ENCODE data around the gene C9. TPM values are rescaled to one million over a fixed set of nuclear protein-coding genes. Genes with fewer than 3 reads are reported as not detected.

Gene C9
- total RNA-seq, 1 donor from 2014 or later, result not detected

DNA sequence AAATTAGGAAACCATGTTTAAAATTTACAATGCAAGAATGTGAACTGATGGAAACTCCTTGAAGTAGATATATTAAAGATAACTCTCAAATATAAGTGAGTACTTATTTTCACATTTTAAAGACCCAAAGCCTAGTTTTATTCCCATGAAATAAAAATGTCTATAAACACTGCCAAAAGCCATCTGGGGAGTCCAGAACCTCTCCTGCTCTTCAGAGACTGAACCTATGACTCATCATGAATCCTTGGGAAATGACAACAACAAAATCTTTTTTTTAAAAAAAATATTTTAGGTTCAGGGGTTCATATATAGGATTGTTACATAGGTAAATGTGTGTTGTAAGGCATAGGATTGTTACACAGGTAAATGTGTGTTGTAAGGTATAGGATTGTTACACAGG, 111.1 kb downstream of the C9 start:
- no peak overlapping the region for H3K4me3 ChIP-seq
- no peak for DNase-seq
- H3K27me3 ChIP-seq (ENCODE audit: low read depth), result peaks cover 5% of the 10 kb centered on the region
- H3K9me3 ChIP-seq (replicated peaks), result no peaks in the 10 kb centered on the region
- TF ChIP-seq, protein P1, sequence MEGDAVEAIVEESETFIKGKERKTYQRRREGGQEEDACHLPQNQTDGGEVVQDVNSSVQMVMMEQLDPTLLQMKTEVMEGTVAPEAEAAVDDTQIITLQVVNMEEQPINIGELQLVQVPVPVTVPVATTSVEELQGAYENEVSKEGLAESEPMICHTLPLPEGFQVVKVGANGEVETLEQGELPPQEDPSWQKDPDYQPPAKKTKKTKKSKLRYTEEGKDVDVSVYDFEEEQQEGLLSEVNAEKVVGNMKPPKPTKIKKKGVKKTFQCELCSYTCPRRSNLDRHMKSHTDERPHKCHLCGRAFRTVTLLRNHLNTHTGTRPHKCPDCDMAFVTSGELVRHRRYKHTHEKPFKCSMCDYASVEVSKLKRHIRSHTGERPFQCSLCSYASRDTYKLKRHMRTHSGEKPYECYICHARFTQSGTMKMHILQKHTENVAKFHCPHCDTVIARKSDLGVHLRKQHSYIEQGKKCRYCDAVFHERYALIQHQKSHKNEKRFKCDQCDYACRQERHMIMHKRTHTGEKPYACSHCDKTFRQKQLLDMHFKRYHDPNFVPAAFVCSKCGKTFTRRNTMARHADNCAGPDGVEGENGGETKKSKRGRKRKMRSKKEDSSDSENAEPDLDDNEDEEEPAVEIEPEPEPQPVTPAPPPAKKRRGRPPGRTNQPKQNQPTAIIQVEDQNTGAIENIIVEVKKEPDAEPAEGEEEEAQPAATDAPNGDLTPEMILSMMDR (IDR thresholded peaks at IDR 0.05; ENCODE audit: borderline replicate concordance), result no peak
- no peak overlapping the region for H3K27ac ChIP-seq (replicated peaks)
- no peaks in the 10 kb centered on the region for H3K4me1 ChIP-seq
- intact Hi-C loops (cut with micrococcal nuclease), result no loop called here
- no peaks in the 10 kb centered on the region for H3K36me3 ChIP-seq

DNA sequence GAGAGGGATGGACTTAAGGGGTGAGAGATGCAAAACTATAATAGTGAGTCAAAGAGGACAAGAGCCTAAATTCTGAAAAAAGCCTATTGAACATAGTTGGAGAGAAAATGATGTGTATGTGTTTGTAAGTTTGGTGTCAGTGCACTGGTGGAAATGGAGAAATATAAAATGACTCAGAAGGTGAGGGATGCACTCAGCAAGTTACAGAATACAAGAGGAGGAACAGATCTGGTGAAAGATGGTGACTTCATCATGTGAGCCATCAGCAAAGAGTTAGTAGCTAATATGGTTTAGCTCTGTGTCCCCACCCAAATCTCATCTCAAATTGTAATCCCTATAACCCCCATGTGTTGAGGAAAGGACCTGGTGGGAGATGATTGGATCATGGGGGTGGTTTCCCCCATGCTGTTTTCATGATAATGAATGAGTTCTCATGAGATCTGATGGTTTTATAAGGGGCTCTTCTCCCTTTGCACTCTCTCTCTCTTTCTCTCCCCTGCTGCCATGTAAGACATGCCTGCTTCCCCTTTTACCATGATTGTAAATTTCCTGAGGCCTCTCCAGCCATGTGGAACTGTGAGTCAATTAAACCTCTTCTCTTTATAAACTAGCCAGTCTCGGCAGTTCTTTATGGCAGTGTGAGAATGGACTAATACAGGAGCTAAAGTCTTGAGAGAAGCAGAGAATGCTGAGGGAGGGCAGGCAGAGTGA, 114.6 kb downstream of the C9 start:
- Histone ChIP-seq H3K27me3 (ENCODE audit: low read depth) (no peaks in the 10 kb centered on the region), H3K4me3 (no peak overlapping the region), H3K27ac (replicated peaks) (no peak overlapping the region), H3K36me3 (no peaks in the 10 kb centered on the region), H3K9me3 (replicated peaks) (no peaks in the 10 kb centered on the region), H3K4me1 (no peaks in the 10 kb centered on the region)
- intact Hi-C loops (cut with micrococcal nuclease), result no loop called here
- TF ChIP-seq, protein P1 (IDR thresholded peaks at IDR 0.05; ENCODE audit: borderline replicate concordance), result no peak
- no peak for DNase-seq

DNA sequence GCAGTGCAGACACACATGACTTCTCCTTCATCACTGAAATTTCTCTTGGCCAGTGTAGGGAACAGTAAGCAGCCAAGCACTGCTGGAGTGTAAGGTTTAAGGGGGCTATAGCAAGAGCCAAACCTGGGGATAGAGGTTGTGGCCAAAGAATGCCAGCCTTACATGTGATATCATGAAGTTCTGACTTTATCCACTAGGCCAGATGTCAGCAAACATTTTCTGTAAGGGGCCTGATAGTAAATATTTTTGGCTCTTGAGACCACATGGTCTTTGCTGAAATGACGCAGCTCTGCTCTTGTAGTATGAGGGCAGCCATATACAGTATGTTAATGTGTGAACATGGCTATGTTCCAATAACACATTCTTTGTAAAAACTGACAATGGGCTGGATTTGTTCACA, 115.2 kb downstream of the C9 start:
- Histone ChIP-seq H3K4me1 (no peaks in the 10 kb centered on the region), H3K27ac (replicated peaks) (no peak overlapping the region), H3K4me3 (no peak overlapping the region), H3K36me3 (no peaks in the 10 kb centered on the region), H3K27me3 (ENCODE audit: low read depth) (no peaks in the 10 kb centered on the region), H3K9me3 (replicated peaks) (no peaks in the 10 kb centered on the region)
- intact Hi-C loops (cut with micrococcal nuclease), result no loop called here
- DNase-seq, result no peak
- TF ChIP-seq, protein P1 (IDR thresholded peaks at IDR 0.05; ENCODE audit: borderline replicate concordance), result no peak

DNA sequence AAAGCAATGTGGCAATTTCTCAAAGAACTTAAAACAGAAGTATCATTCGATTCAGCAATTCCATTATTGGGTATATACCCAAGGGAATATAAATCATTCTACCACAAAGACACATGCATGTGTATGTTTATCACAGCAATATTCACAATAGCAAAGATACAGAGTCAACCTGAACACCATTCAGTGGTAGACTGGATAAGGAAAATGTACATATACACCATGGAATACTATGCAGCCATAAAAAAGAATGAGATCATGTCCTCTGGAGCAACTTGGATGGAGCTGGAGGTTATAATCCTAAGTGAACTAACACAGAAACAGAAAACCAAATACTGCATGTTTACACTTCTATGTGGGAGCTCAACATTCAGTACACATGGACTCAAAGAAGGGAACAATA, 123.5 kb downstream of the C9 start:
- TF ChIP-seq, protein P1 (IDR thresholded peaks at IDR 0.05; ENCODE audit: borderline replicate concordance), result no peak
- Histone ChIP-seq H3K27ac (replicated peaks) (no peak overlapping the region), H3K27me3 (ENCODE audit: low read depth) (no peaks in the 10 kb centered on the region), H3K4me3 (no peak overlapping the region), H3K9me3 (replicated peaks) (peaks cover 30% of the 10 kb centered on the region), H3K4me1 (no peaks in the 10 kb centered on the region), H3K36me3 (no peaks in the 10 kb centered on the region)
- intact Hi-C loops (cut with micrococcal nuclease), result no loop called here
- no peak for DNase-seq

DNA sequence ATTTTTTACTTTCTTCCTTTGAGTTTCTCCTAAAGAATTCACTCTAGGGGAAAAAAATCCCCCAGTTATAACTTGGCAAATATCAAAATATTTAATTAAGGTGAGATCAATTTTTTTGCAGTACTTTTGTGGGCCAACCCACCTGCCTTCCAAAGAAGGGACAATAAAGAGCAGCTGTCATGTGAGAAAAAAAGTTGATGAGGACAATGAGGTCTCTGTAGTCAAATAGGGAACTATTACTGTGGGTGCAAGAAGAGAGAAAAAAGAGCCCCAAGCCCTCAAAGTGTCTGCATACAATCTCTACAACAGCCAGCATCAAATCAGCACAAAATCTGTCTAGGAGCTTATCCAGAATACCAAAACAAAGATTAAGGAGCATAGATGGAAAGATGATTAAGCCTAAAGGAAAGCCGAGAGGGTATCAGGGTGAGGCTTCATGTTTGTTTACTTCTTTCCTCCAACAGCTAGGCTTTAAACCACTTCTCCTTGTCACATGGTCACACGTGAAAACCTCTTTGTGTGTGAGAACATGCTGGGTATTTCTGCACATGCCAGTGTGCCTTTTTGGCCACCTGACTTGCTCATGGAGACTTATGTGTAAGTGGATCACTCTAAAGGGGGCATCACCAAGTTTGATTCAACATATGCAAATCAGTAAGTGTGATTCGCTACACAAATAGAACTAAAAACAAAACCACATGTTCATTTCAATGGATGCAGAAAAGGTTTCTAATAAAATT, 125.8 kb downstream of the C9 start:
- no peaks in the 10 kb centered on the region for H3K27me3 ChIP-seq (ENCODE audit: low read depth)
- intact Hi-C loops (cut with micrococcal nuclease), result no loop called here
- no peak overlapping the region for H3K4me3 ChIP-seq
- TF ChIP-seq, protein P1 (IDR thresholded peaks at IDR 0.05; ENCODE audit: borderline replicate concordance), result no peak
- no peaks in the 10 kb centered on the region for H3K36me3 ChIP-seq
- H3K4me1 ChIP-seq, result no peaks in the 10 kb centered on the region
- no peak overlapping the region for H3K27ac ChIP-seq (replicated peaks)
- peaks cover 30% of the 10 kb centered on the region for H3K9me3 ChIP-seq (replicated peaks)
- no peak for DNase-seq
